Naive thymus-derived CD4-positive, alpha-beta T cell (primary cell): ENCODE results near the gene GPRIN1. TPM values are rescaled to one million over a fixed set of nuclear protein-coding genes. Genes with fewer than 3 reads are reported as not detected.

Experiments used
- ATAC-seq: fragments of 150-1000 bp; cut with Tn5 transposase; 2 replicates; pipeline ENCODE4 v1.10.0; 2021; ENCODE audit warnings: mild to moderate bottlenecking, moderate library complexity
- CTCF ChIA-PET: fragments of 350-600 bp; sonication (Branson Sonifier 250); formaldehyde crosslinking; loops from one replicate; lab custom pipeline; 2021; ENCODE audit warnings: antibody characterized with exemption; lab: Charles Lee
- POLR2A ChIA-PET: fragments of 350-600 bp; sonication (Branson Sonifier 250); formaldehyde crosslinking; loops from one replicate; lab custom pipeline; 2021; ENCODE audit warnings: antibody characterized with exemption, inconsistent platforms; lab: Charles Lee
- DNase-seq, 9 donors: peaks; one replicate each; pipeline versions ENCODE4 v3.0.0 to v3.0.0-alpha.2; 2020 to 2022; ENCODE audit warnings: mixed read lengths in 1 of 9
- H3K27ac ChIP-seq: one replicate; pipeline ENCODE4 v1.7.0; 2013; ENCODE audit warnings: mild to moderate bottlenecking, low read depth, low read length, moderate library complexity
- H3K27me3 ChIP-seq, 2 donors: one replicate each; pipeline ENCODE4 v1.7.0; 2013; ENCODE audit warnings: low read length in 2 of 2, mild to moderate bottlenecking in 2 of 2, moderate library complexity in 2 of 2; ENCODE audit not compliant: control insufficient read depth in 2 of 2, insufficient read depth in 2 of 2
- H3K36me3 ChIP-seq, 3 experiments: 1 replicate in 2 of 3; 2 replicates in 1 of 3; pipeline ENCODE4 v1.7.0; 2013; ENCODE audit warnings: low read length in 3 of 3, mild to moderate bottlenecking in 3 of 3, moderate library complexity in 1 of 3; ENCODE audit not compliant: insufficient read depth in 3 of 3, control insufficient read depth in 2 of 3
- H3K4me1 ChIP-seq, 2 donors: one replicate each; pipeline ENCODE4 v1.7.0; 2013; ENCODE audit warnings: low read length in 2 of 2, mild to moderate bottlenecking in 2 of 2, moderate library complexity in 1 of 2; ENCODE audit not compliant: control insufficient read depth in 2 of 2, insufficient read depth in 2 of 2
- H3K4me3 ChIP-seq: 2 replicates; pipeline ENCODE4 v1.7.0; 2013; ENCODE audit warnings: mild to moderate bottlenecking, low read length
- H3K9me3 ChIP-seq, 3 experiments: 1 replicate in 2 of 3; 2 replicates in 1 of 3; pipeline ENCODE4 v1.7.0; 2013; ENCODE audit warnings: low read length in 3 of 3; ENCODE audit not compliant: control insufficient read depth in 2 of 3
- H3K27ac Mint-ChIP-seq, 9 donors: one replicate each; pipeline ENCODE4 v1.8.0; 2020 to 2022; ENCODE audit warnings: mixed read lengths in 9 of 9, mild to moderate bottlenecking in 8 of 9, moderate library complexity in 5 of 9, inconsistent platforms in 2 of 9
- H3K27me3 Mint-ChIP-seq, 5 donors: one replicate each; pipeline ENCODE4 v1.8.0; 2021 to 2022; ENCODE audit warnings: mixed read lengths in 5 of 5, mild to moderate bottlenecking in 1 of 5
- H3K36me3 Mint-ChIP-seq, 5 donors: one replicate each; pipeline ENCODE4 v1.8.0; 2020 to 2022; ENCODE audit warnings: mixed read lengths in 5 of 5, mild to moderate bottlenecking in 3 of 5, inconsistent platforms in 1 of 5
- H3K4me1 Mint-ChIP-seq, 7 donors: one replicate each; pipeline ENCODE4 v1.8.0; 2020 to 2022; ENCODE audit warnings: mixed read lengths in 7 of 7, mild to moderate bottlenecking in 3 of 7, inconsistent platforms in 1 of 7
- H3K4me3 Mint-ChIP-seq, 10 donors: one replicate each; pipeline ENCODE4 v1.8.0; 2020 to 2022; ENCODE audit warnings: mild to moderate bottlenecking in 10 of 10, mixed read lengths in 10 of 10, moderate library complexity in 6 of 10, inconsistent platforms in 2 of 10
- H3K9me3 Mint-ChIP-seq, 11 donors: one replicate each; pipeline ENCODE4 v1.8.0; 2020 to 2022; ENCODE audit warnings: mixed read lengths in 11 of 11, mild to moderate bottlenecking in 4 of 11, inconsistent platforms in 1 of 11, moderate library complexity in 1 of 11
- intact Hi-C, 2 donors: fragments of 100-400 bp; cut with micrococcal nuclease; formaldehyde crosslinking; loops; one replicate each; pipeline ENCODE4 v1.15.1; 2023
- polyA plus RNA-seq, 2 donors: library from polyadenylated mRNA; unstranded; fragments of 300-500 nt; fragmentation: Illumina TruSeq; gene quantifications; one replicate each; pipeline ENCODE4 v1.2.3, GENCODE V29; 2021
- total RNA-seq, 6 experiments: library from RNA in 5 of 6; stranded (reverse) in 5 of 6; gene quantifications; 1 replicate in 5 of 6; 2 replicates in 1 of 6; pipeline ENCODE4 v1.2.3 and lab custom pipeline; 2021 to 2026

GPRIN1 gene
- total and polyA plus RNA-seq, 7 experiments from 2014 or later = 0.08 to 2.3 (median 0.32) TPM; not detected in 3

DNA sequence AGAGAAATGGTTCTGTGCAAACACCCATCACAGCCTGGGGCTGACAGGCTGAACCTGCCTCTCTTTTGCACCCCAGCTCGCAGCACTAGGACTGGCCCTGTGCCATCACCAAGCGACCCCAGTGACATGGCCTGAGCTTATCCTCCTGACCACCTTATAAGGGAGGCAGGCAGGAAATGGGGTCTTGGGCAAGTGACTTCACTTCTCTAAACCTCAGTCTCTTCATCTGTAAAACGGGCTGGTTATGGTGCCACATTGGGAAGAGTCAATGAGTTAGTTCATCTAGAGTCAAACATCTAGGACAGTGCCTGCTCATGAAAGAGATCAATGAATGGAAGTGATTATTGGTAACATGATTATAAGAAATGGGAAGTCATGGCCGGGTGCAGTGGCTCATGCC is 14.2 kb upstream of the GPRIN1 start:
- intact Hi-C loops = no loop called here
- peaks cover 31 to 82% (median 42%) of the 10 kb centered on the region in 5 donors for H3K27me3 Mint-ChIP-seq
- CTCF ChIA-PET = no interaction called here

DNA sequence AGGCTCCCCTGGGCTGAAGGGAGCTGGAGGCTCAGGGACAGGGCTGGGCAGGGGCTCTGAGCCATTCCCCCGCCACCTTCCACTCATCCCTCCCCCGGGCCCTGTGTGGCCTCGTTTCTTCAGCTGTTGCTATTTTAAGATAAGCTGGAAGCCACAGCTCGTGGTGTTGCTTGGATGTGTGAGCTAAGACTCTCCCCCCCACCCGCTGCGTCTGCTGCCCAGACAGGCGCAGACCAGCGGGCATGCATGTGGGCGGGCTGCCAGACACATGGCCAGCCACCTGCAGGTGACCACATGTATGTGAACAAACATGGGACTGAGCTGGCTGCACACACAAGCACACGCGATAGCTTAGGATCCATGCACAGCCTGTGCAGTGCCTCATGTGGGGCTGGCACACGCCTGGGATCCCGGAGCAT is 11.7 kb upstream of the GPRIN1 start:
- DNase-seq (no peak), ATAC-seq (no peak)
- Histone ChIP-seq H3K36me3 (no peaks in the 10 kb centered on the region), H3K27me3 (peaks cover 4 to 8% of the 10 kb centered on the region in 2 donors), H3K9me3 (no peaks in the 10 kb centered on the region), H3K4me1 (peaks cover 0 to 14% of the 10 kb centered on the region in 2 donors), H3K27ac (no peak overlapping the region), H3K4me3 (no peak overlapping the region)
- Mint-ChIP-seq H3K27ac (no peak overlapping the region), H3K36me3 (peaks cover 0 to 6% (median 4%) of the 10 kb centered on the region in 5 donors), H3K27me3 (peaks cover 33 to 82% (median 37%) of the 10 kb centered on the region in 5 donors), H3K4me1 (peaks cover 8 to 23% (median 14%) of the 10 kb centered on the region in 7 donors), H3K9me3 (peaks cover 0 to 2% (median 0%) of the 10 kb centered on the region in 11 donors), H3K4me3 (no peak overlapping the region)
- CTCF ChIA-PET = interaction anchor here (0.6 to 1.4 kb wide), 3 partner anchors 17 to 206 kb away, joined by 3 to 5 read pairs (median 3); no protein-coding TSS in a partner anchor
- intact Hi-C loops = no loop called here
- POLR2A ChIA-PET = no interaction called here

More for the DNA sequence above, 14.2 kb upstream of the GPRIN1 start:
- peaks cover 0 to 13% of the 10 kb centered on the region in 2 donors for H3K27me3 ChIP-seq
- peaks cover 0 to 9% of the 10 kb centered on the region in 2 donors for H3K4me1 ChIP-seq
- Mint-ChIP-seq H3K4me1 (peaks cover 5 to 14% (median 10%) of the 10 kb centered on the region in 7 donors), H3K4me3 (no peak overlapping the region), H3K36me3 (peaks cover 0 to 5% (median 0%) of the 10 kb centered on the region in 5 donors), H3K27ac (no peak overlapping the region), H3K9me3 (peaks cover 0 to 2% (median 0%) of the 10 kb centered on the region in 11 donors)
- no peaks in the 10 kb centered on the region for H3K36me3 ChIP-seq
- POLR2A ChIA-PET = no interaction called here
- DNase-seq = no peak
- no peak overlapping the region for H3K27ac ChIP-seq
- H3K4me3 ChIP-seq = no peak overlapping the region
- no peaks in the 10 kb centered on the region for H3K9me3 ChIP-seq
- no peak for ATAC-seq

DNA sequence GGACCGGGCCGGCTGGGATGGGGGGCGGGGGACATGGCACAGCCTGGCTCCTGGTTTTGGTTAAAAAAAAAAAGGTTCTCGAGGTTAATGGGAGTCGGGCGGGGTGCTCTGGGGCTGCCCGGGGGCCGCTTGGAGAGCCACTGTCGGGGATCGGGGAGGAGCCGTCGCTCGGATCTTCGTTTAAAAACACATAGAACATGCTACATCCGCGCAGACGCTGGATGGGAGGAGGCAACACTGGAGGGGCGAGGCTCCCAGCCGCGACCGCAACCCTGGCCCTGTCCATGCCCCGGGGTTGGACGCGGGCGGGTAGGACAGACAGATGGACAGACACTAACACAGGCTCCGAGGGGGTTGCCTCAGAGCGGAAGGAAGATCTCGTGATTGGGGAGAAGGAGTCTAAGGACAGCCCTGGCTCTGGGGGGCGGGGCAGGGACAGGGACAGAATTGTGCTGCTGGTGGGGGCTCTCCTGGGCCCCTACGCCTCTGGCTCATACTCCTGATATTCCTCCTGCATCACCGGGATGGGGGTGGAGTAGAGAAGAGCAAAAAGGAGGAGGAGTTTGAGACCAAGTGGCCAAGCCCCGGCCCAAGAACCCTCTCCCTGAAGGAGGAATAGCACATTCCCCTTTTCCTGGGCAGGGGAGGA is 10.5 kb upstream of the GPRIN1 start:
- peak; percentile 13 for ATAC-seq
- no peaks in the 10 kb centered on the region for H3K36me3 ChIP-seq
- peaks cover 0 to 14% of the 10 kb centered on the region in 2 donors for H3K4me1 ChIP-seq
- intact Hi-C loops = no loop called here
- peaks cover 8 to 23% (median 14%) of the 10 kb centered on the region in 7 donors for H3K4me1 Mint-ChIP-seq
- CTCF ChIA-PET = interaction anchor here (1.4 kb wide), 1 partner anchor 40 kb away, joined by 5 read pairs; no protein-coding TSS in a partner anchor
- no peaks in the 10 kb centered on the region for H3K9me3 ChIP-seq
- H3K27me3 Mint-ChIP-seq = peaks cover 42 to 84% (median 47%) of the 10 kb centered on the region in 5 donors
- peaks cover 4 to 8% of the 10 kb centered on the region in 2 donors for H3K27me3 ChIP-seq
- no peak overlapping the region for H3K4me3 ChIP-seq
- H3K9me3 Mint-ChIP-seq = peaks cover 0 to 2% (median 0%) of the 10 kb centered on the region in 11 donors
- peaks cover 0 to 10% (median 4%) of the 10 kb centered on the region in 5 donors for H3K36me3 Mint-ChIP-seq
- peak overlapping the region; percentile 70 to 85 (median 80) for H3K4me3 Mint-ChIP-seq
- peak overlapping the region in 1 of 9 donors; percentile 15 for H3K27ac Mint-ChIP-seq
- POLR2A ChIA-PET = interaction anchor here (0.7 kb wide), 1 partner anchor 26 kb away, joined by 3 read pairs; the partner anchor contains the start of gene TSPAN17
- DNase-seq = no peak
- no peak overlapping the region for H3K27ac ChIP-seq

DNA sequence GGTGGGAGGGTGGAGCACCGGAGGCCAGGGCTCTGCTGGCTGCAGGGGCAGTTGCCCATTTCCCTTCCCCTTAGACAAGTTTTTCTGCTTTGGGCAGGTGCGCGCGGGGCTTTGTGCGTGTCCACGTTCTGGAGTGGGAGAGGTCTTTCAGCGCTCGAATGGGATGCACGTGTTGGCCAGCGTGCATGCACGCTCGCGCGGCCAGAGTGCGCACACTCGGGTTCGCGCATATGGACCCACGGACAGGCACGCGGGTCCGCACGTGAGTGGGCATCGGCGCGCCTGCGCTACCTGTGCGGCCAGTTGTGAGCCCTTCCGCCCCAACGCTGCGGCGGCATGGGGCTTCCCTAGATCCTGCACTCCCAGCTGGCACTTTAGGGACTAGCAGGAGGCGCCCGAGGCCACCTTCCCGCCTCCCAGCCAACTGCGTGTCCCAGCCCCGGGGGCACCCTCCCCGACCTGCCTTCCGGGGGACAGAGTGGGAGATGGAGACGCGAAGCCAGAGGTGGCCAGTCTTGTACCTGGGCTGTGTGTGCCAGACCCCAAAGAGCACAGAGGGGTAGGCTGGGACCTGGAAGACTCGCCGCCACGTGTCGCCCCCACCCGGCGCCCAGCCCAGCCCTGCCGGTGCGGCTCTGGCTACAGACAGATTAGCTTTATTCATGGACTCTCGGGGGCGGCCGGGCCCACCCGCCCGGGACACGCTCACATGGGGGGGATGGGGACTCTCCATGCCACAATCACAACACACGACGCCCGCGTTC is 9.8 kb upstream of the GPRIN1 start:
- Histone ChIP-seq H3K36me3 (no peaks in the 10 kb centered on the region), H3K27me3 (peaks cover 4 to 8% of the 10 kb centered on the region in 2 donors), H3K27ac (no peak overlapping the region), H3K4me3 (peak overlapping the region; percentile 13), H3K4me1 (peaks cover 0 to 14% of the 10 kb centered on the region in 2 donors), H3K9me3 (no peaks in the 10 kb centered on the region)
- H3K27ac Mint-ChIP-seq = no peak overlapping the region
- intact Hi-C loops = loop anchor here (1.0 to 2.0 kb wide), 5 partner anchors 9 to 890 kb away; partner anchors contain the start of genes GPRIN1 (in 1 of the 2) and TSPAN17 (in 1 of the 2)
- H3K4me3 Mint-ChIP-seq = peak overlapping the region; percentile 70 to 85 (median 80)
- peaks cover 8 to 23% (median 14%) of the 10 kb centered on the region in 7 donors for H3K4me1 Mint-ChIP-seq
- ChIA-PET POLR2A (interaction anchor here (0.7 kb wide), 1 partner anchor 27 kb away, joined by 3 read pairs; the partner anchor contains the start of gene TSPAN17), CTCF (interaction anchor here (0.7 kb wide), 1 partner anchor 41 kb away, joined by 3 read pairs; no protein-coding TSS in a partner anchor)
- DNase-seq = no peak
- ATAC-seq = no peak
- H3K36me3 Mint-ChIP-seq = peaks cover 0 to 10% (median 4%) of the 10 kb centered on the region in 5 donors
- peaks cover 46 to 86% (median 50%) of the 10 kb centered on the region in 5 donors for H3K27me3 Mint-ChIP-seq
- peaks cover 0 to 2% (median 0%) of the 10 kb centered on the region in 11 donors for H3K9me3 Mint-ChIP-seq

DNA sequence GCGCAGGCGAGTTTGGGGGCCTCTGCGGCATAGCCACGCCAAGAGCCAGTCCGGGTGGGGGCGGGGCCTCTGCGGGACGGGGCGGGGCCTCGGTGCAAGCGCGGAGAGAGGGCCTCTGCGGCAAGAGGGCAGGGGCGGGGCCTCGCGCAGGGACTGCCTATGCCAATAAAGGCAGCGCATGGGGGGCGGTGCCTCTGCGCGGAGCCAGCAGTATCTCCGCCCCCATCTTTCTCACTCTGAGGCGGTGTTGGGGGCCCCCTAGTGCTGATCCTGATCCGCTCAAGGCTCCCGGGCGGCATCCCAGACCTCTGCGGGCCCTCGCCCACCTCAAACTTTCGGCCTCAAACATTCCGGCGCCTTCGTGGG is 9.2 kb upstream of the GPRIN1 start:
- peak; percentile 92 for ATAC-seq
- ChIA-PET POLR2A (no interaction called here), CTCF (interaction anchor here (0.7 to 1.0 kb wide), 2 partner anchors 41 kb away, joined by 3 read pairs; no protein-coding TSS in a partner anchor)
- peaks cover 4 to 8% of the 10 kb centered on the region in 2 donors for H3K27me3 ChIP-seq
- H3K36me3 Mint-ChIP-seq = peaks cover 0 to 10% (median 4%) of the 10 kb centered on the region in 5 donors
- intact Hi-C loops = loop anchor here (1.0 to 2.0 kb wide), 5 partner anchors 9 to 890 kb away; partner anchors contain the start of genes GPRIN1 (in 1 of the 2) and TSPAN17 (in 1 of the 2)
- no peaks in the 10 kb centered on the region for H3K9me3 ChIP-seq
- H3K4me1 ChIP-seq = peaks cover 0 to 14% of the 10 kb centered on the region in 2 donors
- H3K9me3 Mint-ChIP-seq = peaks cover 0 to 2% (median 0%) of the 10 kb centered on the region in 11 donors
- H3K36me3 ChIP-seq = no peaks in the 10 kb centered on the region
- no peak overlapping the region for H3K27ac Mint-ChIP-seq
- peaks cover 46 to 85% (median 51%) of the 10 kb centered on the region in 5 donors for H3K27me3 Mint-ChIP-seq
- DNase-seq = peak; percentile 34 to 83 (median 63)
- H3K27ac ChIP-seq = no peak overlapping the region
- peaks cover 8 to 23% (median 14%) of the 10 kb centered on the region in 7 donors for H3K4me1 Mint-ChIP-seq
- H3K4me3 ChIP-seq = peak overlapping the region; percentile 13
- H3K4me3 Mint-ChIP-seq = peak overlapping the region; percentile 40 to 80 (median 60)

DNA sequence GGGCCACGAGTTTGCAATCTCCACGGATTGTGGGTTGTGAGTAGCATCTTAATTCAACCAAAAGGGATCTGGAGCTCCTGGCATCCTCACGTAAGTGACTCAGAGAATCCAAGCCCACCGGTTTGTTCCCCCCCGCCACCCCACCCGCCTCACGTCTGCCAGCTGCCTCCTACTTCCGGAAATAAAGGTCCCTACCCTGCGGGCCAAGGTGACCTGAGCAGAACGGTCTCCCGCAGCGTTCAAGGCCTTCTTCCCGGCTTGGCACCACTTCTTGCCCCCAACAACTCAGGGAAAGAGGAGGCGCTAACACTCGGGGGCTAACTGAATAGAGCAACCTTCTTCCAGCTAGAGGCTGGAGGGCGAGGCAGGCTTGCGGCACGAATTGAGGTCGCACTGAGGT is 8.8 kb upstream of the GPRIN1 start:
- Histone ChIP-seq H3K4me1 (peaks cover 0 to 14% of the 10 kb centered on the region in 2 donors), H3K9me3 (no peaks in the 10 kb centered on the region), H3K27ac (no peak overlapping the region), H3K36me3 (no peaks in the 10 kb centered on the region), H3K27me3 (peaks cover 4 to 8% of the 10 kb centered on the region in 2 donors), H3K4me3 (no peak overlapping the region)
- Mint-ChIP-seq H3K36me3 (peaks cover 0 to 10% (median 4%) of the 10 kb centered on the region in 5 donors), H3K27ac (no peak overlapping the region), H3K4me1 (peaks cover 8 to 23% (median 14%) of the 10 kb centered on the region in 7 donors), H3K9me3 (peaks cover 0 to 2% (median 0%) of the 10 kb centered on the region in 11 donors), H3K27me3 (peaks cover 46 to 85% (median 51%) of the 10 kb centered on the region in 5 donors), H3K4me3 (peak overlapping the region; percentile 38 to 80 (median 60))
- intact Hi-C loops = loop anchor here (1.0 to 2.0 kb wide), 5 partner anchors 8 to 889 kb away; partner anchors contain the start of genes GPRIN1 (in 1 of the 2) and TSPAN17 (in 1 of the 2)
- no peak for ATAC-seq
- CTCF ChIA-PET = interaction anchor here (1.0 kb wide), 1 partner anchor 42 kb away, joined by 3 read pairs; no protein-coding TSS in a partner anchor
- POLR2A ChIA-PET = no interaction called here
- no peak for DNase-seq
